Lower leg skin (tissue), 4 donors: ENCODE measurements around the gene SEMA3G. TPM values are rescaled to one million over a fixed set of nuclear protein-coding genes. Genes with fewer than 3 reads are reported as not detected.
A peak's percentile ranks its signal among the peaks of the same experiment; 100 is the strongest.

Experiments
- DNase-seq, 2 donors: peaks; one replicate each; pipeline ENCODE4 v3.0.0-alpha.2; 2019; ENCODE audit warnings: low spot score in 2 of 2
- H3K4me3 ChIP-seq: fragments of 200-600 bp; sonication (generic); 2 replicates; pipeline ENCODE4 v1.5.1; 2017; ENCODE audit warnings: mild to moderate bottlenecking, low read depth; ENCODE audit not compliant: poor library complexity, severe bottlenecking
- CTCF ChIP-seq, 3 donors: fragments of 450-650 bp; IDR thresholded peaks; one replicate each; pipeline ENCODE4 v1.5.1; 2016; ENCODE audit warnings: antibody characterized with exemption in 3 of 3, mild to moderate bottlenecking in 3 of 3, moderate library complexity in 2 of 3
- POLR2A ChIP-seq, 2 donors: fragments of 450-650 bp; IDR thresholded peaks; one replicate each; pipeline ENCODE4 v1.6.1; 2016 to 2017; ENCODE audit warnings: antibody characterized with exemption in 2 of 2, mild to moderate bottlenecking in 1 of 2, moderate library complexity in 1 of 2
- WGBS, 2 donors: methylation state at CpG; one replicate each; pipeline ENCODE4 v1.1.5; 2018; 5-methylcytosine and 5-hydroxymethylcytosine counted together
- intact Hi-C: fragments of 100-400 bp; cut with DNase I; formaldehyde crosslinking; loops from one replicate; pipeline ENCODE4 v1.15.0; 2023; ENCODE audit warnings: low total_unique reads
- total RNA-seq, 4 donors: library from RNA; depleted of rRNA; stranded (reverse); fragments of >200 nt; gene quantifications; one replicate each; pipeline ENCODE4 v1.1.0, GENCODE V29; 2016

The SEMA3G gene
- total RNA-seq, 4 donors from 2014 or later = 17.9 to 49.8 (median 26.9) TPM

- DNase-seq = peak in 1 of 2 donors; percentile 80
- TF ChIP-seq CTCF (IDR thresholded peaks at IDR 0.05) (no peak), POLR2A (IDR thresholded peaks at IDR 0.05) (no peak)
- intact Hi-C loops = no loop called here
- no peak overlapping the region for H3K4me3 ChIP-seq
- 90 to 93% methylated on average over 8 of the region's 8 CpGs for WGBS, 2 donors
Measured at GRCh38 chr3:52408466-52408865, 36.4 kb downstream of the SEMA3G start.

GRCh38 chr3:52407779-52408178, 37.1 kb downstream of the SEMA3G start:
- TF ChIP-seq CTCF (IDR thresholded peaks at IDR 0.05) = no peak
- no peak for TF ChIP-seq POLR2A (IDR thresholded peaks at IDR 0.05)
- DNase-seq = no peak
- intact Hi-C loops = no loop called here
- H3K4me3 ChIP-seq = no peak overlapping the region
- 58 to 60% methylated on average over 3 of the region's 3 CpGs for WGBS, 2 donors

- 76 to 77% methylated on average over 20 of the region's 20 CpGs for WGBS, 2 donors
- TF ChIP-seq POLR2A (IDR thresholded peaks at IDR 0.05) (no peak), CTCF (IDR thresholded peaks at IDR 0.05) (no peak)
- DNase-seq = no peak
- intact Hi-C loops = no loop called here
- no peak overlapping the region for H3K4me3 ChIP-seq
Measured at GRCh38 chr3:52406791-52407510, 38.0 kb downstream of the SEMA3G start.

GRCh38 chr3:52406231-52406661, 38.7 kb downstream of the SEMA3G start:
- TF ChIP-seq CTCF (IDR thresholded peaks at IDR 0.05) = no peak
- no peak for TF ChIP-seq POLR2A (IDR thresholded peaks at IDR 0.05)
- peak; percentile 82 to 90 for DNase-seq
- intact Hi-C loops = no loop called here
- H3K4me3 ChIP-seq = no peak overlapping the region
- WGBS, 2 donors = 47 to 81% methylated on average over 8 to 11 of the region's 11 CpGs

GRCh38 chr3:52405601-52406110, 39.2 kb downstream of the SEMA3G start:
- no peak overlapping the region for H3K4me3 ChIP-seq
- peak in 1 of 2 donors; percentile 74 for DNase-seq
- no peak for TF ChIP-seq CTCF (IDR thresholded peaks at IDR 0.05)
- TF ChIP-seq POLR2A (IDR thresholded peaks at IDR 0.05) = no peak
- WGBS, 2 donors = 48 to 55% methylated on average over 4 of the region's 4 CpGs
- intact Hi-C loops = no loop called here
